ENCODE measurements around the gene PLEKHA8. TPM values are rescaled to one million over a fixed set of nuclear protein-coding genes. Genes with fewer than 3 reads are reported as not detected.

The PLEKHA8 gene
- total and polyA plus RNA-seq, 11 donors: 1.5 to 6.8 (median 4.1) TPM

DNA sequence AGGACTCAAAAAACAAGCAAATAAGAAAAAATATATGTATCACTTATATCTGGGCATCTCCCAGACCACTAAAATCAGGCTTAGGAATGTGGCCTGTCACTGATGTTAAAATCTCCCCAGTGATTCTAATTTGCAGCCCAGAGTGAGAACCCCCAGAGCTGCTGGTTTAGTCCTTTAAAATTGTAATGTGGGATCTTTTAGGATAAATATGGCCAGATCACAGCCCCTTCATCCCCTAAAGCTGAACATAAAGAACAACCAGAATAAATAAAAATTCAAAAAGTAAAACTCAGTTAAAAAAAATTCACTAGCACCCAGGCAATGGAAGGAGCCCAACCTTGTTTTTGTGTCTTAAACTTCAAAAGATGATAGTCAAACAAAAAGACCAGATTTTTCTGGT is 60.1 kb downstream of the PLEKHA8 start:
- Histone ChIP-seq H3K36me3 (peaks cover 0 to 10% (median 0%) of the 10 kb centered on the region in 9 donors), H3K4me1 (peaks cover 0 to 5% (median 0%) of the 10 kb centered on the region in 12 donors), H3K27ac (no peak overlapping the region), H3K9me3 (no peaks in the 10 kb centered on the region), H3K4me3 (no peak overlapping the region), H3K27me3 (no peaks in the 10 kb centered on the region)
- ATAC-seq: no peak
- no peak for DNase-seq
- no peak for TF ChIP-seq POLR2A (IDR thresholded peaks at IDR 0.05)
- TF ChIP-seq, protein P1, sequence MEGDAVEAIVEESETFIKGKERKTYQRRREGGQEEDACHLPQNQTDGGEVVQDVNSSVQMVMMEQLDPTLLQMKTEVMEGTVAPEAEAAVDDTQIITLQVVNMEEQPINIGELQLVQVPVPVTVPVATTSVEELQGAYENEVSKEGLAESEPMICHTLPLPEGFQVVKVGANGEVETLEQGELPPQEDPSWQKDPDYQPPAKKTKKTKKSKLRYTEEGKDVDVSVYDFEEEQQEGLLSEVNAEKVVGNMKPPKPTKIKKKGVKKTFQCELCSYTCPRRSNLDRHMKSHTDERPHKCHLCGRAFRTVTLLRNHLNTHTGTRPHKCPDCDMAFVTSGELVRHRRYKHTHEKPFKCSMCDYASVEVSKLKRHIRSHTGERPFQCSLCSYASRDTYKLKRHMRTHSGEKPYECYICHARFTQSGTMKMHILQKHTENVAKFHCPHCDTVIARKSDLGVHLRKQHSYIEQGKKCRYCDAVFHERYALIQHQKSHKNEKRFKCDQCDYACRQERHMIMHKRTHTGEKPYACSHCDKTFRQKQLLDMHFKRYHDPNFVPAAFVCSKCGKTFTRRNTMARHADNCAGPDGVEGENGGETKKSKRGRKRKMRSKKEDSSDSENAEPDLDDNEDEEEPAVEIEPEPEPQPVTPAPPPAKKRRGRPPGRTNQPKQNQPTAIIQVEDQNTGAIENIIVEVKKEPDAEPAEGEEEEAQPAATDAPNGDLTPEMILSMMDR (IDR thresholded peaks at IDR 0.05): no peak
- intact Hi-C loops (cut with DNase I): no loop called here

DNA sequence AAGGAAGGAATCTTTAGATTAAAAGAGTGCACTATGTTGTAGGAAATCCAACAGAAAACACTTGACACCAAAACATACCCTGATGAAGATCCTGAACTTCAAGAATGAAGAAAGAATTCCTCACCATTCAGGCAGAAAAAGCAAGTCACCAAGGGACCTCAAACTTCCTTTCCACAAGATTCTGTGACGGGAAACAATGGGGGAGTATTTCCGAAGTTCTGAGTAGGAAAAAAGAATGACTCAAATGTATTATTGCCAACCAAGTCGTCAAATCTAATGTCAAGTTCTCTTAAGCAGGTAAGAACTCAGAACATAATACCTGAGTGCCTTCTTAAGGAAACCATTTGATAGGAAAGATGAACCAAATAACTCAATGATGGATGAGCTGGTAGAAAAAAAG is 61.9 kb downstream of the PLEKHA8 start:
- no peak for TF ChIP-seq POLR2A (IDR thresholded peaks at IDR 0.05)
- TF ChIP-seq, protein P1 (IDR thresholded peaks at IDR 0.05): no peak
- Histone ChIP-seq H3K4me3 (no peak overlapping the region), H3K27ac (no peak overlapping the region), H3K9me3 (no peaks in the 10 kb centered on the region), H3K4me1 (peaks cover 0 to 5% (median 0%) of the 10 kb centered on the region in 12 donors), H3K36me3 (peaks cover 0 to 10% (median 0%) of the 10 kb centered on the region in 9 donors), H3K27me3 (no peaks in the 10 kb centered on the region)
- DNase-seq (no peak), ATAC-seq (no peak)
- 51 to 66% (median 55%) methylated on average over 3 of the region's 3 CpGs for WGBS, 4 donors
- intact Hi-C loops (cut with DNase I): no loop called here

DNA sequence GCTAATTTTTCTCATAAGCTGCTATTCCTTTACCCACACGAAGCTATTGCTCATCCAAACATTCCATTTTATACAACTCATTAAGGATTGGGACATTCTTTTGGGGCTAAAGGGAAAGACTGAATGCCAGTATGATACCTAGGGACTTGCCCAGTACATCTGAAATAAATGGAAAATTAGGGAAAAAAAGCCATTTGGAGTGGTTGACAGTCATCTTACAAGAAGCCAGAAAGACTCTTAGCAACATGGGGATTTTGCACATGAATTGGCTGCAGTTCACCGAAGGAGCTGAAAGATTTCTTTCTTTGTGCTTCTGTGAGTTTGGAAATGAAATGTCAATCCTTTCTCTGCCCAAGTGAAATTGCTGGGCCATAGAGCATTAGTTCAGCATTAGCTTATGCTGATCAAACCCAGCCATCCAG is 63.3 kb downstream of the PLEKHA8 start:
- Histone ChIP-seq H3K27ac (no peak overlapping the region), H3K4me1 (peaks cover 0 to 5% (median 0%) of the 10 kb centered on the region in 12 donors), H3K36me3 (peaks cover 0 to 4% (median 0%) of the 10 kb centered on the region in 9 donors), H3K9me3 (no peaks in the 10 kb centered on the region), H3K4me3 (no peak overlapping the region), H3K27me3 (no peaks in the 10 kb centered on the region)
- intact Hi-C loops (cut with DNase I): no loop called here
- ATAC-seq: peak in 2 of 4 donors; percentile 50 to 61
- DNase-seq: no peak
- 71 to 79% (median 75%) methylated on average over 2 of the region's 2 CpGs for WGBS, 4 donors
- TF ChIP-seq, protein P1 (IDR thresholded peaks at IDR 0.05): no peak
- TF ChIP-seq POLR2A (IDR thresholded peaks at IDR 0.05): no peak

DNA sequence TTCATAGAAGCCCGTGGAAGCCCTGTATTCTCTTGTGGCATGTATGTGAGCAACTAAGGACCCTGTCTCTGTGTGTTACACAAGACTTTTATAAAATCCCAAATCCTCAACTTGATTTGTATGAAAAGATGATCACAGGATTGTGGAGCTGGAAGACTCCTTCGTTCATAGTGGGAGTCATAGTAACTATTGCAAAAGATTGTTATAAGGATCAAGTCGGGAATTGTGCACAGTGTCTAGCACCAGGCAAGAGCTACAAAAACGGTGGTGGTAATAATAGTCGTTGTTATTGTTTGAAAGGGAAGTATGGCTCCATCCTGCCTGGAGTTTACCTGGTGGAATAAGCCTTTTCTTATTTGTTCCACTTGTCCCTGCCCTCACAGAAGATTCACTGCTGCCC is 63.8 kb downstream of the PLEKHA8 start:
- no peak for TF ChIP-seq POLR2A (IDR thresholded peaks at IDR 0.05)
- TF ChIP-seq, protein P1 (IDR thresholded peaks at IDR 0.05): no peak
- ATAC-seq: peak in 1 of 4 donors; percentile 47
- H3K4me3 ChIP-seq: no peak overlapping the region
- no peaks in the 10 kb centered on the region for H3K36me3 ChIP-seq
- intact Hi-C loops (cut with DNase I): no loop called here
- peaks cover 0 to 5% (median 0%) of the 10 kb centered on the region in 12 donors for H3K4me1 ChIP-seq
- H3K9me3 ChIP-seq: no peaks in the 10 kb centered on the region
- H3K27ac ChIP-seq: no peak overlapping the region
- WGBS, 4 donors: 77 to 91% (median 88%) methylated on average over 5 of the region's 5 CpGs
- no peaks in the 10 kb centered on the region for H3K27me3 ChIP-seq
- DNase-seq: no peak
